NB4 (cell line): ENCODE data around the gene AMOTL2.

Experiments
- DNase-seq: peaks from one replicate; pipeline ENCODE4 v3.0.0; 2010; ENCODE audit warnings: low read depth
- H3K4me3 ChIP-seq: one replicate; pipeline ENCODE4 v1.5.1; 2011; ENCODE audit warnings: mild to moderate bottlenecking, low read depth, low read length, moderate library complexity
- CTCF ChIP-seq: IDR thresholded peaks from one replicate; pipeline ENCODE4 v1.5.1; 2012; ENCODE audit warnings: low read depth, low read length
- MAX ChIP-seq: IDR thresholded peaks from 2 replicates; pipeline ENCODE4 v1.6.1; 2011; ENCODE audit warnings: low read depth, low read length
- MYC ChIP-seq: IDR thresholded peaks from 2 replicates; pipeline ENCODE4 v1.6.1; 2011; ENCODE audit warnings: low read depth, low read length
- POLR2A ChIP-seq: IDR thresholded peaks from 2 replicates; pipeline ENCODE4 v1.6.1; 2011; ENCODE audit warnings: mild to moderate bottlenecking; ENCODE audit not compliant: insufficient read length; ENCODE audit errors: extremely low read depth

The AMOTL2 gene

GRCh38 chr3:134342259-134342658, 32.0 kb downstream of the AMOTL2 start:
- TF ChIP-seq CTCF (no peak), MAX (no peak), POLR2A (no peak), MYC (no peak)
- H3K4me3 ChIP-seq, result no peak overlapping the region
- no peak for DNase-seq

GRCh38 chr3:134341389-134341788, 32.9 kb downstream of the AMOTL2 start:
- DNase-seq, result no peak
- TF ChIP-seq CTCF, result no peak
- no peak for TF ChIP-seq MAX
- no peak for TF ChIP-seq POLR2A
- no peak for TF ChIP-seq MYC
- H3K4me3 ChIP-seq, result no peak overlapping the region

GRCh38 chr3:134340982-134341365, 33.3 kb downstream of the AMOTL2 start:
- DNase-seq, result no peak
- H3K4me3 ChIP-seq, result no peak overlapping the region
- TF ChIP-seq MYC (no peak), POLR2A (no peak)

GRCh38 chr3:134340362-134340981, 33.8 kb downstream of the AMOTL2 start:
- H3K4me3 ChIP-seq, result no peak overlapping the region
- no peak for DNase-seq
- TF ChIP-seq MYC (no peak), CTCF (no peak), POLR2A (no peak), MAX (no peak)

GRCh38 chr3:134339913-134340312, 34.3 kb downstream of the AMOTL2 start:
- H3K4me3 ChIP-seq, result no peak overlapping the region
- no peak for DNase-seq
- TF ChIP-seq MYC, result no peak
- TF ChIP-seq POLR2A, result no peak
- TF ChIP-seq MAX, result no peak

- no peak overlapping the region for H3K4me3 ChIP-seq
- DNase-seq, result no peak
- TF ChIP-seq MAX (no peak), MYC (no peak), POLR2A (no peak), CTCF (no peak)
Measured at GRCh38 chr3:134339331-134339730, 34.9 kb downstream of the AMOTL2 start.

- no peak for TF ChIP-seq MYC
- no peak for TF ChIP-seq CTCF
- TF ChIP-seq POLR2A, result no peak
- no peak for TF ChIP-seq MAX
- DNase-seq, result no peak
- no peak overlapping the region for H3K4me3 ChIP-seq
Measured at GRCh38 chr3:134338516-134339261, 35.6 kb downstream of the AMOTL2 start.
